D721Med (cell line): ENCODE results near the gene MYOCD.
"Not testable (repeated sequence)": the region's sequence is repeated elsewhere in the genome, so short reads cannot be mapped to it uniquely, and the experiment has no call there.

Experiments
- DNase-seq: peaks from one replicate; pipeline ENCODE4 v3.0.0; 2011; ENCODE audit warnings: low spot score; ENCODE audit not compliant: insufficient read length
- FAIRE-seq: peaks from 2 replicates; lab custom pipeline; 2011; peaks lifted over from hg19 to GRCh38; lab: Jason Lieb, UNC
- TF ChIP-seq, protein P1 (sequence below): IDR thresholded peaks from 2 replicates; pipeline ENCODE4 v1.5.1; 2012; ENCODE audit warnings: mild to moderate bottlenecking, control low read depth; ENCODE audit not compliant: insufficient read depth; ENCODE audit errors: missing control alignments

MYOCD gene

DNA sequence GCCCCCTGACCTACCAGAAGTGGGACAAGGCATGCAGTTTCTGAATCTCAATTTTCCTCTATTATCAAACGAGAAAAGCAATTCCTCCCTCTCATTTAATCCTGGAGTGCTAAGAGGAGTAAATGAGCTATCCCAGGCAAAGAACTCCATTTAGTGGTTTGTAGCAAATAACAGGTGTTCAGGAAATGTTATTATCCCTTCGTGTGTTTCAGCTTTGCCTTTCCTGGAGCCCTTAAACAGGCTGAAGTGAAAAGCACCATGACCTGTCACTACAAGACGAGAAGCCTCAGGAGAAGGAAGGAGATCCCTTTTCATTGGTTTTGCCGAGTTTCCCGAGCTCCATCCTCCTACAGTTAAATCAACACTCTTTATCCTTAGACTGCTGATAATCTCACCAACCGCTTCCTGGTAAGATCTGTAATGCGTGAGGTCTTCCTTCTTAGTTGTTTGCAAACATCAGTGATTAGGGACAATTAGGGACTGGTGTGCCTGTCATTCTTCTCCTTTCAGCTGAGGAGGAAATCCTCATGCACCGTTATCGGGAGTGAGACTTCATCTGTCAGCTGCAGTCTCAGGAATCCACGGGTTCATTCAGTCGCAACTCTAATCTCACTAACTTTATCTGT, 30.8 kb upstream of the MYOCD start:
- DNase-seq = no peak
- FAIRE-seq = no peak
- TF ChIP-seq, protein P1, sequence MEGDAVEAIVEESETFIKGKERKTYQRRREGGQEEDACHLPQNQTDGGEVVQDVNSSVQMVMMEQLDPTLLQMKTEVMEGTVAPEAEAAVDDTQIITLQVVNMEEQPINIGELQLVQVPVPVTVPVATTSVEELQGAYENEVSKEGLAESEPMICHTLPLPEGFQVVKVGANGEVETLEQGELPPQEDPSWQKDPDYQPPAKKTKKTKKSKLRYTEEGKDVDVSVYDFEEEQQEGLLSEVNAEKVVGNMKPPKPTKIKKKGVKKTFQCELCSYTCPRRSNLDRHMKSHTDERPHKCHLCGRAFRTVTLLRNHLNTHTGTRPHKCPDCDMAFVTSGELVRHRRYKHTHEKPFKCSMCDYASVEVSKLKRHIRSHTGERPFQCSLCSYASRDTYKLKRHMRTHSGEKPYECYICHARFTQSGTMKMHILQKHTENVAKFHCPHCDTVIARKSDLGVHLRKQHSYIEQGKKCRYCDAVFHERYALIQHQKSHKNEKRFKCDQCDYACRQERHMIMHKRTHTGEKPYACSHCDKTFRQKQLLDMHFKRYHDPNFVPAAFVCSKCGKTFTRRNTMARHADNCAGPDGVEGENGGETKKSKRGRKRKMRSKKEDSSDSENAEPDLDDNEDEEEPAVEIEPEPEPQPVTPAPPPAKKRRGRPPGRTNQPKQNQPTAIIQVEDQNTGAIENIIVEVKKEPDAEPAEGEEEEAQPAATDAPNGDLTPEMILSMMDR = no peak

DNA sequence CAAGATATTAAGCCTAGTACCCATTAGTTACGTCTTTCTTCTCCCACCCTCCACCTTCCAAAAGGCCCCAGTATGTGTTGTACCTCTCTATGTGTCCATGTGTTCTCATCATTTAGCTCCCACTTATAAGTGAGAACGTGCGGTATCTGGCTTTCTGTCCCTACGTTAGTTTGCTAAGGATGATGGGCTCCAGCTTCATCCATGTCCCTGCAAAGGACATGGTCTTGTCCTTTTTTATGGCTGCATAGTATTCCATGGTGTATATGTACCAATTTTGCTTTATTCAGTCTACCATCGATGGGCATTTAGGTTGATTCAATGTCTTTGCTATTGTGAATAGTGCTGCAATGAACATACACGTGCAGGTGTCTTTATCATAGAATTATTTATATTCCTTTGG, 29.7 kb upstream of the MYOCD start:
- not testable (repeated sequence) for DNase-seq, FAIRE-seq

DNA sequence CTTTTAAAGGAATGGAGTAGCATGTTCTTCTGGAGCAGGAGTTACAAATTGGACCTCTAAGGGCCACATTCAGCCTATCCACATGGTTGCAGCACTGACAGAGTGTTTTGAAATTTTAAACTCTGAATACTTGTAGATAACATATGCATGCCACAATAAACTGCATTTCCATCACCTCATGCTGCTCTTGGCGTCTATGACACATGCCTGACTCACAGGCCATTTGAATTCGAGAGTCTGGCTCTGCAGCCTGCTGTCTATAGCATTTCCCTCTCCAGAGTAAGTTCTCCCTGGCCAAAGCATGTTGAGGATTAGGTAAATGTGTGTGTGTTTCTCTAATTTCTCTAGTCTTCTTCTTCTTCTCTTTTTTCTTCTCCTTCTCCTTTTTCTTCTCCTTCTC, 28.7 kb upstream of the MYOCD start:
- TF ChIP-seq, protein P1 = no peak
- FAIRE-seq = no peak
- no peak for DNase-seq

DNA sequence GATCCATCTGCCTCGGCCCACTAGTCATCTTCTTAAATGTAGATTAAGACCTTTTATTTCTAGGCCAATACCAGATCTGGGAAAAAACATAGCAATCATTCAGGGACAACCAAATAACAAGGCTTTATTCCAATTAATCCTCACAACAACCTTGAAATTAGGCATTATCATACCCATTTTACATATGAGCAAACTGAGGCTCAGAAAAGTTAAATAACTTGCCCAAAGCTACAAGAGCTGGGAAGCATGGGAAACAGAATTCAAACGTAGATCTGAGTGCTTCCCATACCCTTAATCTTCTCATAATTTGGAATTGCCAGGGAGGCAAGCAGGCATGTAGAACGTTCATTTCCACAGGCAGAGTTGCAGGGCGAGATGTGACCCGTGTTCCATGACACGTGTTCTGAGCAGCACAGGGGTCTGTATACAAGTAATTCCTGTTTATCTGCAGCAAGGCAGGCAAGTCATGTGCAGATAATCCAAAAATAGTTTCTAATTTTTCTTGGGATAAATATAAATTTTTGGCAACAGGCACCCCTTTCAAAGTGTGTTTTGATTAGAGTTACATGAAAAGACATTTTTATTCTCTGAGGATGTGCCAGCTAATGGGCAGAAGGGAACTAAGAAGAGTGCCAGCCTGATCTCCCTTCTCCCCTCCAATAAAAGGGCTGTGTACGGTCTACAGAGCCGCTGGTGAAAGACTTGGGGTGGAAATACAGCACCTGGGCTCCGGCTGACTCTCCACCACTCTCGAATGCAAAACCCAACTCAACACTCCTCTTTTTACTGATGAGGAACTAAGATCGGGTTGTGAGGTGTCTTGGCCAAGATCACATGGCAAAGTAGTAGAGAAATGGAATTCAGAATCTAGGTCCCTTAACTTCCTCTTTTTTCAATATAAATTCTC, 27.7 kb upstream of the MYOCD start:
- TF ChIP-seq, protein P1 = no peak
- no peak for DNase-seq
- FAIRE-seq = no peak

DNA sequence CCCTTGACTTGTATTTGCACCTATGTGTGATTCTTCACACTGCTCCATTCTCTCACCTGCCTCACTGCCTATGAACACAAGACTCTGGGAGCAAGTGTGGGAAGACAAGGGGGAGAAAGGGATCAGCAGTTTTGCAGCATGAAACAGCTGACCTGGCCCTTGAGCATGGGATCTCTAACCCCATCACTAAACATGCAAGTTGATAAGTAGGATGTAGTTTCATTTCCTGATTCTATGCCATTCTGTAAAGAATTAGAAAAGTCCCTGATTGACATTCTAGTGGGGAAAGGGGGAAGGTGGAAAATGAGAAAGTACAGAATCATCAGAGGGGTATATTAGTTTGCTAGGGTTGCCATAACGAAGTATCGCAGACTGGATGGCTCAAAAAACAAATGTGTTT, 25.3 kb upstream of the MYOCD start:
- DNase-seq = no peak
- no peak for FAIRE-seq
- TF ChIP-seq, protein P1 = no peak

DNA sequence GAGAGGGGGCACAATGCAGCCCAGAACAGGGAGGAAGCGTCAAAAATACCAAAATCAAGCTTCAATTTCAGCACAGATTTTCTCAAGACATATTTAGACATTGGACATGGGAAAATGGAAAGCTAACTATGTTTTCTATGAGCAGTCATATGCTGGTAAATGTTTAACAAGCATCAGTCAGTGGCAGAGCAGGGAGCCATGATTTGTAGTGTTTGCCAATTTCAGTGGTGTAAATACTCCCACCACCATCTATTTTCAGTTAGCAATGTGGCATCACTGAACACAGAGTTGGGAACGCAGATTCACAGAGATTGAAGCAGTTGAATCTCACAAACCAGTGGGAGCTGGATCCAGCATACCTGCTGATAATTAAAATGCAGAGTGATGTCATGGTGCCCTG, 24.6 kb upstream of the MYOCD start:
- TF ChIP-seq, protein P1 = no peak
- FAIRE-seq (no peak), DNase-seq (no peak)

DNA sequence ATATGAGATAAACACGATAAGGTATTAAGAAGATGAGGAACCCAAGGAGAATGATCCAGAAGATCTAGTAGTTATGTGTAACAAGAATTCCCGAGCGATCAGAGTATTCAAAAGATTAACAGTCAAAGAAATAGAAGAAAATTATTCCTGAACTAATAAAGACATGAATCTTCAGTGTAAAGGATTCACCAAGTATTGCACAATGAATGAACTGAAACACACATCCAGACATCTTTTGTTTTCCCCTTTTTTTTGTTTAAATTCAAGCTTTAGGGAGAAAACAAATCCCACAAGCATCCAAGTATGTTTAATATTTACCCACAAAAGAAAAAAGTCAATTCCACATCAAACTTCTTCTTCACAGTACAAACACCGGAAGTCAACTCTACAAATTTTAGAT, 23.7 kb upstream of the MYOCD start:
- TF ChIP-seq, protein P1 = no peak
- no peak for DNase-seq
- no peak for FAIRE-seq
